Psoas muscle (tissue), 8 donors: ENCODE data around the gene PXT1. TPM values are rescaled to one million over a fixed set of nuclear protein-coding genes. Genes with fewer than 3 reads are reported as not detected.
"Not testable (repeated sequence)": the region's sequence is repeated elsewhere in the genome, so short reads cannot be mapped to it uniquely, and the experiment has no call there.

Source experiments
- ATAC-seq, 4 donors: fragments of 200-7000 bp; cut with Tn5 transposase; one replicate each; pipeline ENCODE4 v1.9.1; 2020; ENCODE audit warnings: moderate library complexity in 3 of 4, mild to moderate bottlenecking in 2 of 4
- DNase-seq, 2 donors: peaks; one replicate each; pipeline ENCODE4 v3.0.0-alpha.2; 2020
- H3K27ac ChIP-seq: fragments of 200-600 bp; one replicate; pipeline ENCODE4 v1.8.0; 2022
- H3K27me3 ChIP-seq, 3 donors: fragments of 200-600 bp in 1 of 3; one replicate each; pipeline versions ENCODE4 v1.6.1 to v1.8.0; 2013 to 2022; ENCODE audit warnings: low read length in 2 of 3, mild to moderate bottlenecking in 2 of 3, moderate library complexity in 1 of 3; ENCODE audit not compliant: insufficient read depth in 3 of 3
- H3K36me3 ChIP-seq, 2 donors: fragments of 200-600 bp in 1 of 2; one replicate each; pipeline versions ENCODE4 v1.6.1 to v1.8.0; 2013 to 2022; ENCODE audit warnings: low read depth in 1 of 2, mild to moderate bottlenecking in 1 of 2, moderate library complexity in 1 of 2; ENCODE audit not compliant: insufficient read depth in 1 of 2
- H3K4me1 ChIP-seq: fragments of 200-600 bp; one replicate; pipeline ENCODE4 v1.8.0; 2022
- H3K4me3 ChIP-seq: fragments of 200-600 bp; one replicate; pipeline ENCODE4 v1.8.0; 2022; ENCODE audit warnings: mild to moderate bottlenecking
- H3K9me3 ChIP-seq: fragments of 200-600 bp; one replicate; pipeline ENCODE4 v1.8.0; 2022
- WGBS, 3 donors: extraction: QIAGEN DNeasy Blood & Tissue Kit; methylation state at CpG; one replicate each; pipeline versions ENCODE4 v1.1.6 to v1.1.7; 2013; 5-methylcytosine and 5-hydroxymethylcytosine counted together
- intact Hi-C, 2 donors: fragments of 100-400 bp; cut with DNase I; formaldehyde crosslinking; loops; one replicate each; pipeline versions ENCODE4 v1.11.0 to v1.14.2; 2022
- polyA plus RNA-seq, 3 donors: library from polyadenylated mRNA; stranded (reverse); fragments of 200-250 nt; gene quantifications; one replicate each; pipeline ENCODE4 v1.2.3, GENCODE V29; 2013
- total RNA-seq, 4 donors: library from RNA; stranded (reverse); fragmentation: NEBNext Ultra II Directional in 2 of 4; extraction: Animal tissue kit (Norgen Biotek cat#: 25700) in 2 of 4; gene quantifications; one replicate each; pipeline versions ENCODE4 v1.2.1 to v1.2.4, GENCODE V29; 2021 to 2023
- TF ChIP-seq, protein P1 (sequence below): fragments of 200-600 bp; IDR thresholded peaks from one replicate; pipeline ENCODE4 v1.8.0; 2022; ENCODE audit warnings: antibody characterized with exemption
- donor health status: healthy with polysubstance abuse.
- donor health status: DM: no; HTN: no; CAD: no; lungs with moderate emphysema.
- donor health status: Bipolar disorder and iron deficiency.
- donor health status: healthy.
- donor health status: DM: yes; HTN: yes; CAD: no.
- donor health status: DM: no; HTN: no; CAD: no.
- donor health status: DM: no; HTN: no; CAD: no.
- donor health status: DM: yes; HTN: yes; CAD: no.

The PXT1 gene
- total and polyA plus RNA-seq, 7 donors, result 0.03 to 0.34 (median 0.14) TPM; not detected in 1

- TF ChIP-seq, protein P1, sequence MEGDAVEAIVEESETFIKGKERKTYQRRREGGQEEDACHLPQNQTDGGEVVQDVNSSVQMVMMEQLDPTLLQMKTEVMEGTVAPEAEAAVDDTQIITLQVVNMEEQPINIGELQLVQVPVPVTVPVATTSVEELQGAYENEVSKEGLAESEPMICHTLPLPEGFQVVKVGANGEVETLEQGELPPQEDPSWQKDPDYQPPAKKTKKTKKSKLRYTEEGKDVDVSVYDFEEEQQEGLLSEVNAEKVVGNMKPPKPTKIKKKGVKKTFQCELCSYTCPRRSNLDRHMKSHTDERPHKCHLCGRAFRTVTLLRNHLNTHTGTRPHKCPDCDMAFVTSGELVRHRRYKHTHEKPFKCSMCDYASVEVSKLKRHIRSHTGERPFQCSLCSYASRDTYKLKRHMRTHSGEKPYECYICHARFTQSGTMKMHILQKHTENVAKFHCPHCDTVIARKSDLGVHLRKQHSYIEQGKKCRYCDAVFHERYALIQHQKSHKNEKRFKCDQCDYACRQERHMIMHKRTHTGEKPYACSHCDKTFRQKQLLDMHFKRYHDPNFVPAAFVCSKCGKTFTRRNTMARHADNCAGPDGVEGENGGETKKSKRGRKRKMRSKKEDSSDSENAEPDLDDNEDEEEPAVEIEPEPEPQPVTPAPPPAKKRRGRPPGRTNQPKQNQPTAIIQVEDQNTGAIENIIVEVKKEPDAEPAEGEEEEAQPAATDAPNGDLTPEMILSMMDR, result no peak
- intact Hi-C loops, result no loop called here
- no peak overlapping the region for H3K27ac ChIP-seq
- ATAC-seq (no peak), DNase-seq (no peak)
- WGBS, 3 donors, result 76 to 88% (median 84%) methylated on average over 1 of the region's 1 CpG
- no peaks in the 10 kb centered on the region for H3K9me3 ChIP-seq
- H3K27me3 ChIP-seq, result no peaks in the 10 kb centered on the region
- H3K36me3 ChIP-seq, result no peaks in the 10 kb centered on the region
- peaks cover 12% of the 10 kb centered on the region for H3K4me1 ChIP-seq
- no peak overlapping the region for H3K4me3 ChIP-seq
These were observed 23.3 kb downstream of the PXT1 start for GRCh38 chr6:36419310-36419709.

DNA sequence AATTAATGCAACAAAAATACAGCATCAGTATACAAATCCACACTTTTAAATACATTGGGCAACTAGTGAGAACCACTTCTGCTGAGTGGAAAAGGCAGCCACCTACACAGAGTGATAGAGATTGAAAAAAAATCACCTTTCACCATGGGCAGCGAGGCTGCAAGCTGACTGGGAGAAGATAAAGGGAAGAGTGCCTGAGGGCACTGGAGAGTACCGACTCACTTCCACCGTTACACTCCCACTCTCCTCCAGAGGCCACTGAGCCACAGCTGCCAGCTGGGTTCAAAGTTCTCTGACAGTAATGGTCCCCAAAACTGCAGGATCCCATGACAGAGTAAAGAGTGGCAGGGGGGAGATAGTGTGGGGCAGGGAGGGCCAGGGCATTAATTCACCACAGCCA lies 24.1 kb downstream of the PXT1 start:
- 84 to 88% (median 88%) methylated on average over 3 of the region's 3 CpGs for WGBS, 3 donors
- no peaks in the 10 kb centered on the region for H3K9me3 ChIP-seq
- H3K4me1 ChIP-seq, result peaks cover 8% of the 10 kb centered on the region
- H3K36me3 ChIP-seq, result no peaks in the 10 kb centered on the region
- no peak for ATAC-seq
- no peak overlapping the region for H3K27ac ChIP-seq
- H3K27me3 ChIP-seq, result no peaks in the 10 kb centered on the region
- intact Hi-C loops, result no loop called here
- TF ChIP-seq, protein P1, result no peak
- H3K4me3 ChIP-seq, result no peak overlapping the region
- no peak for DNase-seq

GRCh38 chr6:36414481-36414880 lies 28.2 kb downstream of the PXT1 start:
- TF ChIP-seq, protein P1, result no peak
- intact Hi-C loops, result no loop called here

GRCh38 chr6:36413489-36414480 lies 28.9 kb downstream of the PXT1 start:
- no peak for ATAC-seq
- Histone ChIP-seq H3K9me3 (no peaks in the 10 kb centered on the region), H3K4me1 (no peaks in the 10 kb centered on the region), H3K4me3 (no peak overlapping the region), H3K36me3 (no peaks in the 10 kb centered on the region), H3K27me3 (no peaks in the 10 kb centered on the region), H3K27ac (no peak overlapping the region)
- DNase-seq, result no peak
- TF ChIP-seq, protein P1, result no peak
- WGBS, 3 donors, result 85 to 90% (median 89%) methylated on average over 4 of the region's 4 CpGs
- intact Hi-C loops, result no loop called here

More at GRCh38 chr6:36414481-36414880, 28.2 kb downstream of the PXT1 start:
- H3K27ac ChIP-seq, result no peak overlapping the region
- no peaks in the 10 kb centered on the region for H3K27me3 ChIP-seq
- H3K4me1 ChIP-seq, result no peaks in the 10 kb centered on the region
- no peak overlapping the region for H3K4me3 ChIP-seq
- DNase-seq (no peak), ATAC-seq (no peak)
- no peaks in the 10 kb centered on the region for H3K36me3 ChIP-seq
- no peaks in the 10 kb centered on the region for H3K9me3 ChIP-seq
- 47 to 57% (median 50%) methylated on average over 1 of the region's 1 CpG for WGBS, 3 donors

DNA sequence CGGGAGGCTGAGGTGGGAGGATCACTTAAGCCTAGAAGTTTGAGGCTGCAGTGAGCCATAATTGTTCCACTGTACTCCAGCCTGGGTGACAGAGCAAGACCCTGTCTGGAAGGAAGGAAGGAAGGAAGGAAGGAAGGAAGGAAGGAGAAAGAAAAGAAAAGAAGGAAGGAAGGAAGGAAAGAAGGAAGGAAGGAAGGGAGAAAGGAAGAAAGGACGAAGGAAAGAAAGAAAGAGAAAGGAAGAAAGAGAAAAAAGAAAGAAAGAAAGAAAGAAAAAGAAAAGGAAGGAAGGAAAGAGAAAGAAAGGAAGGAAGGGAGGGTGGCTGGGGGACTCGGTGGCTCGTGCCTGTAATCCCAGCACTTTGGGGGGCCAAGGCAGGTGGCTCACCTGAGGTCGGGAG lies 32.9 kb downstream of the PXT1 start:
- H3K4me3 ChIP-seq, H3K9me3 ChIP-seq, H3K36me3 ChIP-seq, H3K27me3 ChIP-seq, H3K4me1 ChIP-seq, H3K27ac ChIP-seq, ATAC-seq, intact Hi-C loops, DNase-seq: not testable (repeated sequence)
- 68 to 79% (median 74%) methylated on average over 5 of the region's 5 CpGs for WGBS, 3 donors
